ENCODE measurements around the gene NPAS3.
A peak's percentile ranks its signal among the peaks of the same experiment; 100 is the strongest.

Gene NPAS3

GRCh38 chr14:33786091-33786825 lies 847.6 kb downstream of the NPAS3 start:
- DNase-seq (ENCODE audit: extremely low read depth, low read depth), result no peak
- no peak overlapping the region for H3K4me3 ChIP-seq (replicated peaks; ENCODE audit: low read depth, low read length)
- TF ChIP-seq CTCF (IDR thresholded peaks at IDR 0.05; ENCODE audit: low read depth, low read length, missing control alignments), result no peak

- DNase-seq (ENCODE audit: extremely low read depth, low read depth), result no peak
- no peak for TF ChIP-seq CTCF (IDR thresholded peaks at IDR 0.05; ENCODE audit: low read depth, low read length, missing control alignments)
- no peak overlapping the region for H3K4me3 ChIP-seq (replicated peaks; ENCODE audit: low read depth, low read length)
Measured at GRCh38 chr14:33788161-33788560, 849.5 kb downstream of the NPAS3 start.

GRCh38 chr14:33790996-33791395 lies 852.3 kb downstream of the NPAS3 start:
- TF ChIP-seq CTCF (IDR thresholded peaks at IDR 0.05; ENCODE audit: low read depth, low read length, missing control alignments), result no peak
- no peak for DNase-seq (ENCODE audit: extremely low read depth, low read depth)
- no peak overlapping the region for H3K4me3 ChIP-seq (replicated peaks; ENCODE audit: low read depth, low read length)

- TF ChIP-seq CTCF (IDR thresholded peaks at IDR 0.05; ENCODE audit: low read depth, low read length, missing control alignments), result no peak
- DNase-seq (ENCODE audit: extremely low read depth, low read depth), result no peak
- H3K4me3 ChIP-seq (replicated peaks; ENCODE audit: low read depth, low read length), result no peak overlapping the region
Measured at GRCh38 chr14:33792009-33792719, 853.5 kb downstream of the NPAS3 start.

GRCh38 chr14:33792720-33793368 lies 854.2 kb downstream of the NPAS3 start:
- no peak overlapping the region for H3K4me3 ChIP-seq (replicated peaks; ENCODE audit: low read depth, low read length)
- peak; percentile 75 for DNase-seq (ENCODE audit: extremely low read depth, low read depth)
- TF ChIP-seq CTCF (IDR thresholded peaks at IDR 0.05; ENCODE audit: low read depth, low read length, missing control alignments), result peak; percentile 95

- TF ChIP-seq CTCF (IDR thresholded peaks at IDR 0.05; ENCODE audit: low read depth, low read length, missing control alignments), result no peak
- H3K4me3 ChIP-seq (replicated peaks; ENCODE audit: low read depth, low read length), result no peak overlapping the region
- no peak for DNase-seq (ENCODE audit: extremely low read depth, low read depth)
Measured at GRCh38 chr14:33793398-33794110, 854.9 kb downstream of the NPAS3 start.
